Measurements from ENCODE around the gene COL5A1. TPM values are rescaled to one million over a fixed set of nuclear protein-coding genes. Genes with fewer than 3 reads are reported as not detected.

COL5A1 gene
- total RNA-seq, 1 experiment from 2014 or later, result not detected

DNA sequence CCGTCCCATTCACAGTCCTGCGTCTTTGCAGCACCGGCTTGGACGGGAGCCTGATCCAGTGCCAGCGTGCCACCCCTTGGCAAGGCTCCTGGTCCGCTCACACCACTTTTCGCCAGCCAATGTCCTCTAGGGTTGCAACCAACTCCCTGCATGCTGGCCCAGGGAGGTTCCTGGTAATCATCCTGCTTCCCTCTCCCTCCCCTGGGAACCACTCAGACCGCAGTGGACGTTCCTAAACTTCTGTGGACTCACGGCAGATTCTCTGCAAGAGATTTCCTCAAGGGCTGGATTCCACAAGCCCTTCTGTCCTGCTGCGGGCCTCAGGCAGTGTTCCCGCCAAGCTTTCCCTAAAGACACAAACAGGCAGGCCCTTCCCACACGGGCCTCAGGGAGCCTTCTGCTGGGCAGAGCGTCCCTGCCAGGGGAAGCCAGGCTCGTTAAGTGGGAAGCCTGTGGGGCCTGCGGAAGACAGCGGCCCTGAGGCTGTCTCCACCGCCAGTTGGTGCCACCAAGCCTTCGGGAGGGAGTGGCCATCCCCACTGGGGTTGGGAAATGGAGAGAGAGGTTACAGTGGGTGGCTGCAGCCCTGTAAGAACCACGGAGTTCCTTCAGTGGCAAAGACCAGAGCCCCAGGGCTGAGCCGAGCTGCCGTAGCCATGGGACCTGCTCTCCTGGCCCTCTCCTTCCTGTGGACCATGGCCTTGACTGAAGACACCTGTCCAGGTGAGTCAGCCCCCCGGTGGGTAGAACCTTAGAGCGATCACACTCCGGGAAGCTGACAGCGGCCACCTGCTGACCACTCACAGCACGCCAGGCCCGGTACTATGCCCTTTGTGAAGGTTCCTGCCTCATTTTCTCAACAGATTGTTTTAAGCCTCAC lies 222.6 kb downstream of the COL5A1 start:
- Mint-ChIP-seq H3K27me3 (ENCODE audit: insufficient read depth, unreplicated experiment) (peaks cover 17% of the 10 kb centered on the region), H3K9me3 (ENCODE audit: unreplicated experiment) (peaks cover 11% of the 10 kb centered on the region), H3K4me3 (ENCODE audit: unreplicated experiment) (no peak overlapping the region), H3K27ac (ENCODE audit: low read depth, unreplicated experiment) (no peak overlapping the region), H3K36me3 (ENCODE audit: insufficient read depth, unreplicated experiment) (peaks cover 7% of the 10 kb centered on the region), H3K4me1 (ENCODE audit: insufficient read depth, unreplicated experiment) (no peaks in the 10 kb centered on the region)
- intact Hi-C loops (cut with micrococcal nuclease), result no loop called here
- no TSS peak for BruUV-seq (replicated peaks)
- CTCF ChIA-PET, result no interaction called here
- TF ChIP-seq, protein P1, sequence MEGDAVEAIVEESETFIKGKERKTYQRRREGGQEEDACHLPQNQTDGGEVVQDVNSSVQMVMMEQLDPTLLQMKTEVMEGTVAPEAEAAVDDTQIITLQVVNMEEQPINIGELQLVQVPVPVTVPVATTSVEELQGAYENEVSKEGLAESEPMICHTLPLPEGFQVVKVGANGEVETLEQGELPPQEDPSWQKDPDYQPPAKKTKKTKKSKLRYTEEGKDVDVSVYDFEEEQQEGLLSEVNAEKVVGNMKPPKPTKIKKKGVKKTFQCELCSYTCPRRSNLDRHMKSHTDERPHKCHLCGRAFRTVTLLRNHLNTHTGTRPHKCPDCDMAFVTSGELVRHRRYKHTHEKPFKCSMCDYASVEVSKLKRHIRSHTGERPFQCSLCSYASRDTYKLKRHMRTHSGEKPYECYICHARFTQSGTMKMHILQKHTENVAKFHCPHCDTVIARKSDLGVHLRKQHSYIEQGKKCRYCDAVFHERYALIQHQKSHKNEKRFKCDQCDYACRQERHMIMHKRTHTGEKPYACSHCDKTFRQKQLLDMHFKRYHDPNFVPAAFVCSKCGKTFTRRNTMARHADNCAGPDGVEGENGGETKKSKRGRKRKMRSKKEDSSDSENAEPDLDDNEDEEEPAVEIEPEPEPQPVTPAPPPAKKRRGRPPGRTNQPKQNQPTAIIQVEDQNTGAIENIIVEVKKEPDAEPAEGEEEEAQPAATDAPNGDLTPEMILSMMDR (IDR thresholded peaks at IDR 0.05; ENCODE audit: unreplicated experiment), result no peak
- POLR2A ChIA-PET, result interaction anchor here (0.9 kb wide), 1 partner anchor 32 kb away, joined by 3 read pairs; no protein-coding TSS in a partner anchor
- peak; percentile 73 for DNase-seq (ENCODE audit: unreplicated experiment)

- TF ChIP-seq, protein P1 (IDR thresholded peaks at IDR 0.05; ENCODE audit: unreplicated experiment), result no peak
- Mint-ChIP-seq H3K36me3 (ENCODE audit: insufficient read depth, unreplicated experiment) (peaks cover 7% of the 10 kb centered on the region), H3K4me1 (ENCODE audit: insufficient read depth, unreplicated experiment) (no peaks in the 10 kb centered on the region), H3K4me3 (ENCODE audit: unreplicated experiment) (no peak overlapping the region), H3K27me3 (ENCODE audit: insufficient read depth, unreplicated experiment) (peaks cover 16% of the 10 kb centered on the region), H3K27ac (ENCODE audit: low read depth, unreplicated experiment) (no peak overlapping the region), H3K9me3 (ENCODE audit: unreplicated experiment) (peaks cover 11% of the 10 kb centered on the region)
- ChIA-PET CTCF (no interaction called here), POLR2A (no interaction called here)
- intact Hi-C loops (cut with micrococcal nuclease), result no loop called here
- DNase-seq (ENCODE audit: unreplicated experiment), result no peak
- no TSS peak for BruUV-seq (replicated peaks)
These were observed 223.2 kb downstream of the COL5A1 start for GRCh38 chr9:134864821-134865190.

DNA sequence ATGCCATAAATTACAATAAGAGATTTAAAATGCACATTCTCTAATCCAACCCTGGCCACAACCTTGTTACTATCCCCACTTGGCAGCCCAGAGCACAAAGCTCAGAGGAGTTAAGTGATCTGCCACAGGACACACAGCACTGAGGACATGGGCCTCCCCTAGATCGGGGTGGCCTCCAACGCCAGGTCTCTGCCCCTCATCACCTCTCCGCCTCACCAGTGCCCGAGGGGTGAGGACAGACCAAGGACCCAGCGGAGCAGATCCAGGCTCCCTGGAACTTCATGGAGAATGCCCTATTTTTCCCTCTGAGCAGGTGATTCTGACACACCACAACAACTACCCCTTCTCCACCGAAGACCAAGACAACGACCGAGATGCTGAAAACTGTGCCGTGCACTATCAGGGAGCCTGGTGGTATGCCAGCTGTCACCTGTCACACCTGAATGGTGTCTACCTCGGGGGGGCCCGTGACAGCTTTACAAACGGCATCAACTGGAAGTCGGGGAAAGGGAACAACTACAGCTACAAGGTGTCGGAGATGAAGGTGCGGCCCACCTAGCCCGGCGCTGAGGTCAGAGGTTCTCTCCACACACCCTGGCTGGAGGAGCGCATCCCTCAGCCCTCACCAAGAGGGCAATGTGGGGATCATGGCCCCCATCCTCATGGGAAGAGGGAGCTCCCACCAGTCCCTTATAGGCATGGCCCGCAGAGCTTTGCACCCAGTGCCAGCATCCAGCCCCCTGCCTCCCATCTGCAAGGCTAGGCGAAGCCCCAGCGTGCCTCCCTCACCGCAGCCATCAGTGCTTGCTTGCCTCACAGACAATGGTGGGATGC lies 226.5 kb downstream of the COL5A1 start:
- TF ChIP-seq, protein P1 (IDR thresholded peaks at IDR 0.05; ENCODE audit: unreplicated experiment), result no peak
- BruUV-seq (replicated peaks), result no TSS peak
- Mint-ChIP-seq H3K4me1 (ENCODE audit: insufficient read depth, unreplicated experiment) (peaks cover 5% of the 10 kb centered on the region), H3K4me3 (ENCODE audit: unreplicated experiment) (no peak overlapping the region), H3K27ac (ENCODE audit: low read depth, unreplicated experiment) (no peak overlapping the region), H3K36me3 (ENCODE audit: insufficient read depth, unreplicated experiment) (no peaks in the 10 kb centered on the region), H3K27me3 (ENCODE audit: insufficient read depth, unreplicated experiment) (peaks cover 25% of the 10 kb centered on the region), H3K9me3 (ENCODE audit: unreplicated experiment) (peaks cover 6% of the 10 kb centered on the region)
- DNase-seq (ENCODE audit: unreplicated experiment), result no peak
- CTCF ChIA-PET, result no interaction called here
- intact Hi-C loops (cut with micrococcal nuclease), result no loop called here
- POLR2A ChIA-PET, result no interaction called here

All from MCF 10A (cell line).